Stomach (tissue), 4 donors: ENCODE data around the gene GNAI3.

ENCODE experiments used
- CTCF ChIP-seq, 7 experiments: fragments of 450-650 bp in 4 of 7; fragments of 200-600 bp in 3 of 7; sonication (generic) in 3 of 7; IDR thresholded peaks; one replicate each; pipeline ENCODE4 v1.5.1; 2016 to 2019; ENCODE audit warnings: antibody characterized with exemption in 7 of 7, control low read depth in 2 of 7, mild to moderate bottlenecking in 1 of 7
- EP300 ChIP-seq: sonication (generic); formaldehyde crosslinking; IDR thresholded peaks from one replicate; pipeline ENCODE4 v1.6.1; 2017; ENCODE audit warnings: antibody characterized with exemption
- POLR2A ChIP-seq, 4 donors: fragments of 450-650 bp; IDR thresholded peaks; one replicate each; pipeline ENCODE4 v1.6.1; 2016; ENCODE audit warnings: antibody characterized with exemption in 4 of 4, control low read depth in 2 of 4, mild to moderate bottlenecking in 1 of 4, moderate library complexity in 1 of 4
- POLR2AphosphoS5 ChIP-seq, 3 donors: sonication (generic); formaldehyde crosslinking; IDR thresholded peaks; one replicate each; pipeline ENCODE4 v1.6.1; 2016; ENCODE audit warnings: antibody characterized with exemption in 3 of 3

GRCh38 chr1:109531826-109532364, 16.5 kb upstream of the GNAI3 start:
- TF ChIP-seq CTCF (IDR thresholded peaks at IDR 0.05): no peak
- no peak for TF ChIP-seq POLR2A (IDR thresholded peaks at IDR 0.05)
- TF ChIP-seq POLR2AphosphoS5 (IDR thresholded peaks at IDR 0.05): no peak
- no peak for TF ChIP-seq EP300
